Neural cell (in vitro differentiated cells): ENCODE measurements around the gene CSF1. TPM values are rescaled to one million over a fixed set of nuclear protein-coding genes. Genes with fewer than 3 reads are reported as not detected.

ENCODE experiments used
- H2AFZ ChIP-seq: fragments of 200-600, 300-800 bp; sonication (generic), shearing (Covaris generic); 2 replicates; pipeline ENCODE4 v1.6.0; 2014; ENCODE audit warnings: low read depth, mild to moderate bottlenecking, antibody characterized with exemption, low read length, moderate library complexity
- H3F3A ChIP-seq: fragments of 200-600 bp; shearing (Covaris generic); 2 replicates; pipeline ENCODE4 v1.6.1; 2016; ENCODE audit warnings: mild to moderate bottlenecking, moderate library complexity, mixed read lengths, antibody characterized with exemption, low read length; ENCODE audit not compliant: insufficient read depth, poor library complexity, severe bottlenecking
- H3K27ac ChIP-seq: fragments of 200-600, 300-800 bp; sonication (generic), shearing (Covaris generic); 2 replicates; pipeline ENCODE4 v1.5.1; 2014; ENCODE audit warnings: mild to moderate bottlenecking, low read length, moderate library complexity
- H3K27me3 ChIP-seq: fragments of 300-800, 200-600 bp; sonication (generic), shearing (Covaris generic); 2 replicates; pipeline ENCODE4 v1.6.0; 2014; ENCODE audit warnings: mild to moderate bottlenecking, low read depth, low read length, moderate library complexity; ENCODE audit not compliant: insufficient read depth
- H3K36me3 ChIP-seq: fragments of 300-800, 200-600 bp; sonication (generic), shearing (Covaris generic); 2 replicates; pipeline ENCODE4 v1.5.1; 2014; ENCODE audit warnings: mild to moderate bottlenecking, antibody characterized with exemption, low read length, moderate library complexity; ENCODE audit not compliant: insufficient read depth
- H3K4me2 ChIP-seq: fragments of 300-800, 200-600 bp; sonication (generic), shearing (Covaris generic); 2 replicates; pipeline ENCODE4 v1.6.0; 2014; ENCODE audit warnings: mild to moderate bottlenecking, low read length
- H3K4me3 ChIP-seq: fragments of 300-800, 200-600 bp; sonication (generic), shearing (Covaris generic); 2 replicates; pipeline ENCODE4 v1.5.1; 2014; ENCODE audit warnings: mild to moderate bottlenecking, low read length, moderate library complexity
- H3K79me2 ChIP-seq: fragments of 200-600 bp; shearing (Covaris generic); replicated peaks from 2 replicates; pipeline ENCODE4 v1.6.0; 2014; ENCODE audit warnings: mild to moderate bottlenecking, low read length, moderate library complexity; ENCODE audit not compliant: insufficient read depth
- H3K9ac ChIP-seq: fragments of 300-800, 200-600 bp; sonication (generic), shearing (Covaris generic); 2 replicates; pipeline ENCODE4 v1.6.1; 2016; ENCODE audit warnings: mild to moderate bottlenecking, low read length, mixed read lengths
- H3K9me2 ChIP-seq: fragments of 200-600 bp; shearing (Covaris generic); 2 replicates; pipeline ENCODE4 v1.6.1; 2016; ENCODE audit warnings: mild to moderate bottlenecking, low read length, mixed read lengths; ENCODE audit not compliant: insufficient read depth
- H3K9me3 ChIP-seq: fragments of 200-600, 300-800 bp; sonication (generic), shearing (Covaris generic); 2 replicates; pipeline ENCODE4 v1.6.1; 2016; ENCODE audit warnings: mild to moderate bottlenecking, mixed run types, low read length, moderate library complexity, mixed read lengths
- H4K20me1 ChIP-seq: fragments of 200-600 bp; shearing (Covaris generic); 2 replicates; pipeline ENCODE4 v1.6.1; 2016; ENCODE audit warnings: mild to moderate bottlenecking, mixed run types; ENCODE audit not compliant: insufficient read depth
- EP300 ChIP-seq: fragments of 450-650 bp; conservative IDR thresholded peaks from 2 replicates; pipeline ENCODE4 v1.6.1; 2014; ENCODE audit warnings: antibody characterized with exemption, mild to moderate bottlenecking, moderate library complexity; ENCODE audit not compliant: poor library complexity, severe bottlenecking
- EZH2 ChIP-seq: fragments of 200-600, 300-800 bp; shearing (Covaris generic), sonication (generic); IDR thresholded peaks from 2 replicates; pipeline ENCODE4 v1.6.1; 2014; ENCODE audit warnings: antibody characterized with exemption, low read length, borderline replicate concordance, mild to moderate bottlenecking; ENCODE audit not compliant: insufficient read depth, poor library complexity, severe bottlenecking
- MXI1 ChIP-seq: fragments of 450-650 bp; conservative IDR thresholded peaks from 2 replicates; pipeline ENCODE4 v1.6.1; 2014; ENCODE audit warnings: antibody characterized with exemption, mild to moderate bottlenecking; ENCODE audit not compliant: poor library complexity, severe bottlenecking
- POLR2AphosphoS5 ChIP-seq: IDR thresholded peaks from 2 replicates; pipeline ENCODE4 v1.6.1; 2012
- RAD21 ChIP-seq: fragments of 450-650 bp; conservative IDR thresholded peaks from 2 replicates; pipeline ENCODE4 v1.6.1; 2014; ENCODE audit warnings: antibody characterized with exemption, mild to moderate bottlenecking, moderate library complexity
- SMC3 ChIP-seq: fragments of 450-650 bp; conservative IDR thresholded peaks from 2 replicates; pipeline ENCODE4 v1.6.1; 2014; ENCODE audit warnings: antibody characterized with exemption, mild to moderate bottlenecking, moderate library complexity; ENCODE audit not compliant: poor library complexity
- TAF1 ChIP-seq: IDR thresholded peaks from 2 replicates; pipeline ENCODE4 v1.6.1; 2012; ENCODE audit warnings: low read depth
- polyA plus RNA-seq: library from polyadenylated mRNA; depleted of rRNA; stranded (reverse); fragments of >200 nt; gene quantifications from 2 replicates; pipeline ENCODE4 v1.2.3, GENCODE V29; 2014
- TF ChIP-seq, protein P1 (sequence below): fragments of 450-650 bp; IDR thresholded peaks from 2 replicates; pipeline ENCODE4 v1.5.1; 2014; ENCODE audit warnings: antibody characterized with exemption, mild to moderate bottlenecking, moderate library complexity; ENCODE audit not compliant: poor library complexity, severe bottlenecking
- TF ChIP-seq, protein P2 (sequence below): IDR thresholded peaks from 2 replicates; pipeline ENCODE4 v1.6.1; 2012; ENCODE audit warnings: borderline replicate concordance

Gene CSF1
- polyA plus RNA-seq, 1 donor from 2014 or later: 0.30 TPM

DNA sequence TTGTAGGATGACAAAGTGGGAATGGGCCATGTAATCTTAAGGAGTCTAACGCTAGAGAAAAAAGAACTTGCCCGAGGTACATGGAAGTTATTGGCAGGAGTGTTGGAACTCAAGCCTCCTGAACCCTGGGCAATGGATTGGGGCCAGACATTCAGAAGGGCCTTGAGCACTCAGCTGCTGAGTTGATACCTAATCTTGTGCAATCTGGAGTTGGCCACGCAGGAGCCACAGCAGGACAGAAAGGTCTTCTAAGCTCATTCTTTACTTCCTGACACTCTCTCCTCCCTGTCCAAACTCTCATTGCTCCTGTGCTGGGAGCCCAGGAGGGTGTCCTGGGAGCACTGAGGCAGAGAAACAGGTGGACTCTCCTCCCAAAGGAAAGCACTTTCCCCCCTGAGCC lies 25.1 kb upstream of the CSF1 start:
- no peak overlapping the region for H3K4me2 ChIP-seq
- no peak overlapping the region for H2AFZ ChIP-seq
- no peaks in the 10 kb centered on the region for H3K79me2 ChIP-seq
- H3K27ac ChIP-seq: no peak overlapping the region
- H3K4me3 ChIP-seq: no peak overlapping the region
- H3K27me3 ChIP-seq: no peaks in the 10 kb centered on the region
- no peaks in the 10 kb centered on the region for H3K36me3 ChIP-seq
- H3K9me3 ChIP-seq: no peaks in the 10 kb centered on the region
- H3K9ac ChIP-seq: no peak overlapping the region
- TF ChIP-seq, protein P1, sequence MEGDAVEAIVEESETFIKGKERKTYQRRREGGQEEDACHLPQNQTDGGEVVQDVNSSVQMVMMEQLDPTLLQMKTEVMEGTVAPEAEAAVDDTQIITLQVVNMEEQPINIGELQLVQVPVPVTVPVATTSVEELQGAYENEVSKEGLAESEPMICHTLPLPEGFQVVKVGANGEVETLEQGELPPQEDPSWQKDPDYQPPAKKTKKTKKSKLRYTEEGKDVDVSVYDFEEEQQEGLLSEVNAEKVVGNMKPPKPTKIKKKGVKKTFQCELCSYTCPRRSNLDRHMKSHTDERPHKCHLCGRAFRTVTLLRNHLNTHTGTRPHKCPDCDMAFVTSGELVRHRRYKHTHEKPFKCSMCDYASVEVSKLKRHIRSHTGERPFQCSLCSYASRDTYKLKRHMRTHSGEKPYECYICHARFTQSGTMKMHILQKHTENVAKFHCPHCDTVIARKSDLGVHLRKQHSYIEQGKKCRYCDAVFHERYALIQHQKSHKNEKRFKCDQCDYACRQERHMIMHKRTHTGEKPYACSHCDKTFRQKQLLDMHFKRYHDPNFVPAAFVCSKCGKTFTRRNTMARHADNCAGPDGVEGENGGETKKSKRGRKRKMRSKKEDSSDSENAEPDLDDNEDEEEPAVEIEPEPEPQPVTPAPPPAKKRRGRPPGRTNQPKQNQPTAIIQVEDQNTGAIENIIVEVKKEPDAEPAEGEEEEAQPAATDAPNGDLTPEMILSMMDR: no peak
- TF ChIP-seq EZH2 (no peak), SMC3 (no peak), MXI1 (no peak), EP300 (no peak), RAD21 (no peak), POLR2AphosphoS5 (no peak), TAF1 (no peak)
- TF ChIP-seq, protein P2, sequence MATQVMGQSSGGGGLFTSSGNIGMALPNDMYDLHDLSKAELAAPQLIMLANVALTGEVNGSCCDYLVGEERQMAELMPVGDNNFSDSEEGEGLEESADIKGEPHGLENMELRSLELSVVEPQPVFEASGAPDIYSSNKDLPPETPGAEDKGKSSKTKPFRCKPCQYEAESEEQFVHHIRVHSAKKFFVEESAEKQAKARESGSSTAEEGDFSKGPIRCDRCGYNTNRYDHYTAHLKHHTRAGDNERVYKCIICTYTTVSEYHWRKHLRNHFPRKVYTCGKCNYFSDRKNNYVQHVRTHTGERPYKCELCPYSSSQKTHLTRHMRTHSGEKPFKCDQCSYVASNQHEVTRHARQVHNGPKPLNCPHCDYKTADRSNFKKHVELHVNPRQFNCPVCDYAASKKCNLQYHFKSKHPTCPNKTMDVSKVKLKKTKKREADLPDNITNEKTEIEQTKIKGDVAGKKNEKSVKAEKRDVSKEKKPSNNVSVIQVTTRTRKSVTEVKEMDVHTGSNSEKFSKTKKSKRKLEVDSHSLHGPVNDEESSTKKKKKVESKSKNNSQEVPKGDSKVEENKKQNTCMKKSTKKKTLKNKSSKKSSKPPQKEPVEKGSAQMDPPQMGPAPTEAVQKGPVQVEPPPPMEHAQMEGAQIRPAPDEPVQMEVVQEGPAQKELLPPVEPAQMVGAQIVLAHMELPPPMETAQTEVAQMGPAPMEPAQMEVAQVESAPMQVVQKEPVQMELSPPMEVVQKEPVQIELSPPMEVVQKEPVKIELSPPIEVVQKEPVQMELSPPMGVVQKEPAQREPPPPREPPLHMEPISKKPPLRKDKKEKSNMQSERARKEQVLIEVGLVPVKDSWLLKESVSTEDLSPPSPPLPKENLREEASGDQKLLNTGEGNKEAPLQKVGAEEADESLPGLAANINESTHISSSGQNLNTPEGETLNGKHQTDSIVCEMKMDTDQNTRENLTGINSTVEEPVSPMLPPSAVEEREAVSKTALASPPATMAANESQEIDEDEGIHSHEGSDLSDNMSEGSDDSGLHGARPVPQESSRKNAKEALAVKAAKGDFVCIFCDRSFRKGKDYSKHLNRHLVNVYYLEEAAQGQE: no peak
- H3F3A ChIP-seq: no peaks in the 10 kb centered on the region
- no peaks in the 10 kb centered on the region for H4K20me1 ChIP-seq
- H3K9me2 ChIP-seq: no peaks in the 10 kb centered on the region

DNA sequence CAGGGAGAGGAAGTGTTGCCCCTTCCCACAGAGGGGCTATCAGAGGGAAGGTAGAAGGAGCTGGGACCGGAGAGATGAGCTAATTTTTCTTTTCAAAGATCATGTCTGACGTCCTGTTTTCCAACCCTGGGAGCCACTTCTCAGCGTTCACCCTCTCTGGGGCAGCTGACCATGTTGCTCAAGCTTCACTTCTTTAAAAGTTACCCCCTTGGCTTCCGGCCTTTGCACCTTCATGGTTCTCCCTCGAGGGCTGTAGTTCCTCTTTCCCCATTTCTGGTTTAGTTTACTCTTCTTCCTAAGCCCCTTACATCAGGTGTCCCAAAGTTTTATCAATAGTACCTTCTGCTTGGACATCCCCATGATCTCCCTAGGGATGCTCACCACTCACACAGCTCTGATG lies 23.8 kb upstream of the CSF1 start:
- no peaks in the 10 kb centered on the region for H3K36me3 ChIP-seq
- H3K9me2 ChIP-seq: no peaks in the 10 kb centered on the region
- no peak overlapping the region for H3K27ac ChIP-seq
- no peaks in the 10 kb centered on the region for H3K27me3 ChIP-seq
- no peak overlapping the region for H3K4me2 ChIP-seq
- no peaks in the 10 kb centered on the region for H3K79me2 ChIP-seq
- TF ChIP-seq EP300 (no peak), RAD21 (no peak), SMC3 (no peak), TAF1 (no peak), POLR2AphosphoS5 (no peak), EZH2 (no peak), MXI1 (no peak)
- TF ChIP-seq, protein P2: no peak
- TF ChIP-seq, protein P1: no peak
- no peak overlapping the region for H3K9ac ChIP-seq
- H4K20me1 ChIP-seq: no peaks in the 10 kb centered on the region
- no peaks in the 10 kb centered on the region for H3F3A ChIP-seq
- H3K4me3 ChIP-seq: no peak overlapping the region
- no peak overlapping the region for H2AFZ ChIP-seq
- no peaks in the 10 kb centered on the region for H3K9me3 ChIP-seq
